OCI-LY1 (cell line): ENCODE data around the gene ADAM8.

Experiments used
- H2AFZ ChIP-seq: fragments of 200-600 bp; sonication (generic), shearing (Covaris generic); 2 replicates; pipeline ENCODE4 v1.6.0; 2014; ENCODE audit warnings: antibody characterized with exemption, mild to moderate bottlenecking, low read length
- H3F3A ChIP-seq: fragments of 200-600 bp; sonication (generic), shearing (Covaris generic); 2 replicates; pipeline ENCODE4 v1.6.0; 2014; ENCODE audit warnings: mild to moderate bottlenecking, antibody characterized with exemption, low read length, moderate library complexity; ENCODE audit not compliant: insufficient read depth
- H3K27ac ChIP-seq: fragments of 200-600 bp; sonication (generic); 2 replicates; pipeline ENCODE4 v1.5.1; 2014; ENCODE audit warnings: low read length, mixed run types, mild to moderate bottlenecking, low read depth; ENCODE audit not compliant: poor library complexity, severe bottlenecking
- H3K27me3 ChIP-seq: fragments of 200-600 bp; sonication (generic); 2 replicates; pipeline ENCODE4 v1.6.0; 2014; ENCODE audit warnings: antibody characterized with exemption, mild to moderate bottlenecking, low read length, moderate library complexity; ENCODE audit not compliant: insufficient read depth
- H3K36me3 ChIP-seq: fragments of 200-600 bp; sonication (generic); 2 replicates; pipeline ENCODE4 v1.6.1; 2014; ENCODE audit warnings: mild to moderate bottlenecking, antibody characterized with exemption, low read length, moderate library complexity, mixed read lengths; ENCODE audit not compliant: insufficient read depth
- H3K4me1 ChIP-seq: fragments of 200-600 bp; sonication (generic); 2 replicates; pipeline ENCODE4 v1.5.1; 2014; ENCODE audit warnings: mild to moderate bottlenecking, low read length, moderate library complexity; ENCODE audit not compliant: insufficient read depth, severe bottlenecking
- H3K4me2 ChIP-seq: fragments of 200-600 bp; sonication (generic), shearing (Covaris generic); 2 replicates; pipeline ENCODE4 v1.6.1; 2014; ENCODE audit warnings: low read length
- H3K4me3 ChIP-seq: fragments of 200-600 bp; sonication (generic); 2 replicates; pipeline ENCODE4 v1.5.1; 2014; ENCODE audit warnings: low read length, low read depth, mild to moderate bottlenecking, mixed read lengths; ENCODE audit not compliant: poor library complexity, severe bottlenecking
- H3K79me2 ChIP-seq: fragments of 200-600 bp; shearing (Covaris generic); 2 replicates; pipeline ENCODE4 v1.6.1; 2016; ENCODE audit warnings: mixed run types, low read length, mixed read lengths; ENCODE audit not compliant: insufficient read depth
- H3K9ac ChIP-seq: fragments of 200-600 bp; sonication (generic), shearing (Covaris generic); 2 replicates; pipeline ENCODE4 v1.6.1; 2014; ENCODE audit warnings: mild to moderate bottlenecking, low read length, mixed read lengths
- H3K9me2 ChIP-seq: fragments of 200-600 bp; sonication (generic), shearing (Covaris generic); 2 replicates; pipeline ENCODE4 v1.6.1; 2014; ENCODE audit warnings: low read depth, mild to moderate bottlenecking, low read length, mixed read lengths
- H3K9me3 ChIP-seq: fragments of 200-600 bp; shearing (Covaris generic); 2 replicates; pipeline ENCODE4 v1.6.1; 2014; ENCODE audit warnings: low read length, mixed read lengths
- H4K20me1 ChIP-seq: fragments of 200-600 bp; sonication (generic), shearing (Covaris generic); 2 replicates; pipeline ENCODE4 v1.6.0; 2016; ENCODE audit warnings: mild to moderate bottlenecking, low read length; ENCODE audit not compliant: insufficient read depth
- CTCF ChIP-seq: fragments of 200-600 bp; sonication (generic), shearing (Covaris generic); IDR thresholded peaks from 2 replicates; pipeline ENCODE4 v1.5.1; 2017; ENCODE audit warnings: mild to moderate bottlenecking, antibody characterized with exemption, low read length, moderate library complexity, mixed read lengths
- EZH2 ChIP-seq: fragments of 200-600 bp; sonication (generic), shearing (Covaris generic); IDR thresholded peaks from 2 replicates; pipeline ENCODE4 v1.8.0; 2017; ENCODE audit warnings: borderline replicate concordance, mixed run types, mild to moderate bottlenecking, antibody characterized with exemption, low read length, moderate library complexity, mixed read lengths

Gene ADAM8

GRCh38 chr10:133257489-133258065 lies 19.1 kb downstream of the ADAM8 start:
- Histone ChIP-seq H4K20me1 (no peaks in the 10 kb centered on the region), H3K4me2 (no peak overlapping the region), H3K9me3 (no peaks in the 10 kb centered on the region), H3K27me3 (peaks cover 2% of the 10 kb centered on the region), H3K4me3 (no peak overlapping the region), H3K79me2 (no peaks in the 10 kb centered on the region), H2AFZ (no peak overlapping the region), H3K27ac (no peak overlapping the region), H3K9ac (no peak overlapping the region), H3F3A (no peaks in the 10 kb centered on the region), H3K9me2 (no peaks in the 10 kb centered on the region), H3K36me3 (no peaks in the 10 kb centered on the region), H3K4me1 (peaks cover 9% of the 10 kb centered on the region)
- TF ChIP-seq EZH2 (no peak), CTCF (peak; percentile 12; the same call in 1 of the 2 replicates)

- TF ChIP-seq CTCF, result no peak
- TF ChIP-seq EZH2, result no peak
- no peak overlapping the region for H3K27ac ChIP-seq
Observed at GRCh38 chr10:133255323-133255722, 21.3 kb downstream of the ADAM8 start.

GRCh38 chr10:133254421-133255120 lies 22.1 kb downstream of the ADAM8 start:
- Histone ChIP-seq H3K9ac (no peak overlapping the region), H3K27me3 (peaks cover 8% of the 10 kb centered on the region; the same call in 1 of the 2 replicates), H3K9me3 (no peaks in the 10 kb centered on the region), H2AFZ (no peak overlapping the region), H3K27ac (no peak overlapping the region), H3K4me2 (no peak overlapping the region), H3F3A (no peaks in the 10 kb centered on the region), H3K9me2 (no peaks in the 10 kb centered on the region), H3K4me1 (no peaks in the 10 kb centered on the region), H4K20me1 (no peaks in the 10 kb centered on the region), H3K79me2 (no peaks in the 10 kb centered on the region), H3K4me3 (no peak overlapping the region), H3K36me3 (no peaks in the 10 kb centered on the region)
- TF ChIP-seq CTCF, result no peak
- no peak for TF ChIP-seq EZH2

More at GRCh38 chr10:133255323-133255722, 21.3 kb downstream of the ADAM8 start:
- no peak overlapping the region for H3K9ac ChIP-seq
- no peaks in the 10 kb centered on the region for H3K9me2 ChIP-seq
- H3K4me1 ChIP-seq, result no peaks in the 10 kb centered on the region
- H3F3A ChIP-seq, result no peaks in the 10 kb centered on the region
- H2AFZ ChIP-seq, result no peak overlapping the region
- peaks cover 1% of the 10 kb centered on the region; the same call in 1 of the 2 replicates for H3K27me3 ChIP-seq
- H3K9me3 ChIP-seq, result no peaks in the 10 kb centered on the region
- no peaks in the 10 kb centered on the region for H3K36me3 ChIP-seq
- H3K4me2 ChIP-seq, result no peak overlapping the region
- H3K79me2 ChIP-seq, result no peaks in the 10 kb centered on the region
- no peaks in the 10 kb centered on the region for H4K20me1 ChIP-seq
- H3K4me3 ChIP-seq, result no peak overlapping the region
